CD14-positive monocyte (primary cell): ENCODE measurements around the gene ZNF407. TPM values are rescaled to one million over a fixed set of nuclear protein-coding genes. Genes with fewer than 3 reads are reported as not detected.
A peak's percentile ranks its signal among the peaks of the same experiment; 100 is the strongest.

Experiments used
- DNase-seq, 3 donors: peaks; one replicate each; pipeline ENCODE4 v3.0.0-alpha.2; 2011 to 2022
- H2AFZ ChIP-seq: 2 replicates; pipeline ENCODE4 v1.6.0; 2012; ENCODE audit warnings: mild to moderate bottlenecking, low read depth, low read length, inconsistent platforms; ENCODE audit not compliant: insufficient read depth, poor library complexity, severe bottlenecking
- H3K27ac ChIP-seq, 2 donors: 1 replicate in 1 of 2; 2 replicates in 1 of 2; pipeline ENCODE4 v1.5.1; 2012 to 2013; ENCODE audit warnings: low read length in 2 of 2, control low read depth in 1 of 2, inconsistent platforms in 1 of 2, low read depth in 1 of 2, mild to moderate bottlenecking in 1 of 2
- H3K27me3 ChIP-seq, 2 donors: one replicate each; pipeline versions ENCODE4 v1.6.0 to v1.6.1; 2011 to 2013; ENCODE audit warnings: low read length in 2 of 2; ENCODE audit not compliant: control insufficient read depth in 2 of 2, insufficient read depth in 2 of 2
- H3K36me3 ChIP-seq, 2 donors: replicated peaks in 1 of 2; 1 replicate in 1 of 2; 2 replicates in 1 of 2; pipeline versions ENCODE4 v1.5.1 to v1.6.1; 2012 to 2013; ENCODE audit warnings: low read length in 2 of 2, control low read depth in 1 of 2, inconsistent platforms in 1 of 2, mild to moderate bottlenecking in 1 of 2; ENCODE audit not compliant: insufficient read depth in 2 of 2, control insufficient read depth in 1 of 2
- H3K4me1 ChIP-seq, 2 donors: 1 replicate in 1 of 2; 2 replicates in 1 of 2; pipeline versions ENCODE4 v1.5.1 to v1.6.1; 2012 to 2013; ENCODE audit warnings: low read length in 2 of 2, control low read depth in 1 of 2, inconsistent platforms in 1 of 2, mild to moderate bottlenecking in 1 of 2, moderate library complexity in 1 of 2; ENCODE audit not compliant: insufficient read depth in 2 of 2, control insufficient read depth in 1 of 2
- H3K4me2 ChIP-seq: replicated peaks from 2 replicates; pipeline ENCODE3; 2012; ENCODE audit warnings: low read length, moderate library complexity, mild to moderate bottlenecking; ENCODE audit not compliant: poor library complexity, severe bottlenecking; ENCODE audit errors: extremely low read depth
- H3K4me3 ChIP-seq, 3 experiments: fragments of 200-600 bp in 1 of 3; sonication (generic) in 1 of 3; replicated peaks in 1 of 3; 1 replicate in 2 of 3; 2 replicates in 1 of 3; pipeline ENCODE4 v1.5.1; 2011 to 2013; ENCODE audit warnings: low read length in 3 of 3, mild to moderate bottlenecking in 3 of 3, control low read depth in 2 of 3, low read depth in 2 of 3, inconsistent platforms in 1 of 3, moderate library complexity in 1 of 3
- H3K79me2 ChIP-seq: 2 replicates; pipeline ENCODE4 v1.6.0; 2012; ENCODE audit warnings: mild to moderate bottlenecking, control low read depth, inconsistent platforms, low read length, moderate library complexity; ENCODE audit not compliant: insufficient read depth
- H3K9ac ChIP-seq: 2 replicates; pipeline ENCODE4 v1.6.0; 2017; ENCODE audit warnings: low read length, mild to moderate bottlenecking; ENCODE audit not compliant: insufficient read depth, poor library complexity, severe bottlenecking
- H3K9me3 ChIP-seq, 2 donors: replicated peaks in 1 of 2; 1 replicate in 1 of 2; 2 replicates in 1 of 2; pipeline versions ENCODE4 v1.5.1 to v1.6.1; 2012 to 2013; ENCODE audit warnings: low read length in 2 of 2, control low read depth in 1 of 2; ENCODE audit not compliant: control insufficient read depth in 1 of 2, insufficient read depth in 1 of 2
- H4K20me1 ChIP-seq: 2 replicates; pipeline ENCODE4 v1.6.0; 2012; ENCODE audit warnings: mild to moderate bottlenecking, low read length, control low read depth, moderate library complexity; ENCODE audit not compliant: insufficient read depth
- H3K27ac Mint-ChIP-seq, 7 donors: one replicate each; pipeline ENCODE4 v1.8.0; 2020; ENCODE audit warnings: mild to moderate bottlenecking in 7 of 7, mixed read lengths in 7 of 7, moderate library complexity in 6 of 7, inconsistent platforms in 2 of 7
- H3K27me3 Mint-ChIP-seq, 3 donors: one replicate each; pipeline ENCODE4 v1.8.0; 2021 to 2022; ENCODE audit warnings: low read depth in 3 of 3, mild to moderate bottlenecking in 3 of 3, mixed read lengths in 3 of 3, moderate library complexity in 3 of 3, inconsistent platforms in 1 of 3
- H3K36me3 Mint-ChIP-seq, 2 donors: one replicate each; pipeline ENCODE4 v1.8.0; 2020; ENCODE audit warnings: mixed read lengths in 2 of 2, inconsistent platforms in 1 of 2, mild to moderate bottlenecking in 1 of 2
- H3K4me1 Mint-ChIP-seq: one replicate; pipeline ENCODE4 v1.8.0; 2020; ENCODE audit warnings: mild to moderate bottlenecking, mixed read lengths
- H3K4me3 Mint-ChIP-seq, 2 donors: one replicate each; pipeline ENCODE4 v1.8.0; 2020; ENCODE audit warnings: mild to moderate bottlenecking in 2 of 2, mixed read lengths in 2 of 2, moderate library complexity in 1 of 2
- H3K9me3 Mint-ChIP-seq, 7 donors: one replicate each; pipeline ENCODE4 v1.8.0; 2020 to 2022; ENCODE audit warnings: mixed read lengths in 7 of 7, mild to moderate bottlenecking in 6 of 7, moderate library complexity in 6 of 7, inconsistent platforms in 2 of 7
- CTCF ChIP-seq: fragments of 200-600 bp; IDR thresholded peaks from one replicate; pipeline ENCODE4 v1.8.0; 2022; ENCODE audit warnings: antibody characterized with exemption, mild to moderate bottlenecking
- WGBS: methylation state at CpG from one replicate; pipeline ENCODE4 v1.1.5; 2013; ENCODE audit warnings: missing lambda C conversion rate; ENCODE audit not compliant: insufficient coverage; 5-methylcytosine and 5-hydroxymethylcytosine counted together
- intact Hi-C, 2 donors: fragments of 100-400 bp; cut with micrococcal nuclease; formaldehyde crosslinking; loops; one replicate each; pipeline versions ENCODE4 v1.15.0 to v1.15.1; 2023
- polyA plus RNA-seq, 3 donors: library from polyadenylated mRNA; depleted of rRNA in 1 of 3; unstranded in 2 of 3; stranded (reverse) in 1 of 3; fragments of 300-500 nt in 2 of 3; fragments of >200 nt in 1 of 3; fragmentation: Illumina TruSeq in 2 of 3; gene quantifications; 1 replicate in 2 of 3; 2 replicates in 1 of 3; pipeline ENCODE4 v1.2.3, GENCODE V29; 2012 to 2021

ZNF407 gene
- polyA plus RNA-seq, 3 donors = 1.3 to 3.6 (median 1.6) TPM

- peak overlapping the region; percentile 77 to 91 for H3K4me3 Mint-ChIP-seq
- H2AFZ ChIP-seq = peak overlapping the region; percentile 77
- H3K9me3 Mint-ChIP-seq = peaks cover 12 to 30% (median 20%) of the 10 kb centered on the region in 7 donors
Measured at GRCh38 chr18:75070625-75071483, 473.2 kb downstream of the ZNF407 start.

More at GRCh38 chr18:75070625-75071483, 473.2 kb downstream of the ZNF407 start:
- H3K9ac ChIP-seq = peak overlapping the region; percentile 65
- peaks cover 48% of the 10 kb centered on the region for H3K4me1 Mint-ChIP-seq
- 25% methylated on average over 12 of the region's 22 CpGs for WGBS
- peak overlapping the region; percentile 95 to 97 for H3K27ac ChIP-seq
- intact Hi-C loops = loop anchor here (2.0 to 10.0 kb wide), 3 partner anchors 76 to 134 kb away; partner anchors contain the start of gene PTGR3 (in 1 of the 2)
- H3K36me3 Mint-ChIP-seq = peaks cover 14 to 17% of the 10 kb centered on the region in 2 donors
- H3K4me3 ChIP-seq = peak overlapping the region; percentile 26 to 68 (median 33)
- peak overlapping the region; percentile 87 to 99 (median 98) for H3K27ac Mint-ChIP-seq
- H3K79me2 ChIP-seq = no peaks in the 10 kb centered on the region
- peak; percentile 96 to 99 (median 96) for DNase-seq
- H3K36me3 ChIP-seq = no peaks in the 10 kb centered on the region
- H3K27me3 Mint-ChIP-seq = peaks cover 0 to 3% (median 2%) of the 10 kb centered on the region in 3 donors
- H3K27me3 ChIP-seq = no peaks in the 10 kb centered on the region
- no peaks in the 10 kb centered on the region for H4K20me1 ChIP-seq
- no peak for TF ChIP-seq CTCF
- H3K4me2 ChIP-seq = peak overlapping the region; percentile 71
- peaks cover 10 to 37% of the 10 kb centered on the region in 2 donors for H3K9me3 ChIP-seq
- peaks cover 41 to 46% of the 10 kb centered on the region in 2 donors for H3K4me1 ChIP-seq
